Upper lobe of right lung (tissue), 1 donor: ENCODE results near the gene INPP5A. TPM values are rescaled to one million over a fixed set of nuclear protein-coding genes. Genes with fewer than 3 reads are reported as not detected.

Experiments
- ATAC-seq: fragments of 200-7000 bp; cut with Tn5 transposase; one replicate; pipeline ENCODE4 v1.9.1; 2020; ENCODE audit warnings: mild to moderate bottlenecking, moderate library complexity
- DNase-seq: peaks from one replicate; pipeline ENCODE4 v3.0.0-alpha.2; 2020
- H3K27ac ChIP-seq: fragments of 200-600 bp; one replicate; pipeline ENCODE4 v1.8.0; 2022
- H3K27me3 ChIP-seq: fragments of 200-600 bp; one replicate; pipeline ENCODE4 v1.8.0; 2022; ENCODE audit warnings: mild to moderate bottlenecking
- H3K36me3 ChIP-seq: fragments of 200-600 bp; one replicate; pipeline ENCODE4 v1.8.0; 2022
- H3K4me1 ChIP-seq: fragments of 200-600 bp; one replicate; pipeline ENCODE4 v1.8.0; 2022
- H3K4me3 ChIP-seq: fragments of 200-600 bp; one replicate; pipeline ENCODE4 v1.8.0; 2022; ENCODE audit warnings: mild to moderate bottlenecking
- H3K9me3 ChIP-seq: fragments of 200-600 bp; one replicate; pipeline ENCODE4 v1.8.0; 2022
- intact Hi-C: fragments of 100-400 bp; cut with DNase I; formaldehyde crosslinking; loops from one replicate; pipeline ENCODE4 v1.11.0; 2022
- total RNA-seq: library from RNA; stranded (reverse); fragmentation: NEBNext Ultra II Directional; extraction: Animal tissue kit (Norgen Biotek cat#: 25700); gene quantifications from one replicate; pipeline ENCODE4 v1.2.1, GENCODE V29; 2021
- TF ChIP-seq, protein P1 (sequence below): fragments of 200-600 bp; IDR thresholded peaks from one replicate; pipeline ENCODE4 v1.8.0; 2022; ENCODE audit warnings: antibody characterized with exemption
- donor health status: DM: no; HTN: yes; CAD: no; lungs with severe emphysema.

The INPP5A gene
- total RNA-seq, 1 donor from 2014 or later: 38.3 TPM

DNA sequence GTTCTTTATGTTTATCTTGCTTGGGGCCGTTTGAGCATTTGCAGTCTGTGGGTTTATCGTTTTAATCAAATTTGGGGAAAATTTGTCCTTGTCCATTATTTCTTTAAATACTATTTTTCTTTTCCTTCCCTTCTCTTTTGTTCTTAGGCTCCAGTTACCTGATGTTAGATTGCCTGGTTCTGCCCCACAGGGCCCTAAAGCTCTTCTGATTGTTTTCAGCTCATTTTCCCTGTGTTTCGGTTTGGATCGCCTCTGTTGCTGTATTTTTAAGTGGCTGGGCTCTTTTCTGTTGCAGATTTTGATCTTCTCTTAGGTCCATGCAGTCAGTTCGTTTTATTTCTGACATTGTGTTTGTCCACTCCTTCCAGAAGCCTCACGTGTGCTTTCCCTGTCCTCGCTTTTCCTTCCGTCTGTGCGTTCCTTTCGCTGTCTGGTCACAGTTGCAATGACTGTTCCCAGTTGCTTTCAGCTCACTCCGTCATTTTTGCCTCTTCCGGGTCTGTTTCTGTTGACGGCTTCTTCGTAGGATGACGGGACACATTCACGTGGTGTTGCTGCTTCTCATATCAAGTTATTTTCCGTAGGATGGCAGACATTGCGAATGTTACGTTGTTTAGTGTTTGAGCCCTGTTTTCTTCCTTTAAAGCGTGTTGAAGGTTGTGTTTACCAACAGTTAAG is 111.4 kb downstream of the INPP5A start:
- H3K9me3 ChIP-seq: no peaks in the 10 kb centered on the region
- TF ChIP-seq, protein P1, sequence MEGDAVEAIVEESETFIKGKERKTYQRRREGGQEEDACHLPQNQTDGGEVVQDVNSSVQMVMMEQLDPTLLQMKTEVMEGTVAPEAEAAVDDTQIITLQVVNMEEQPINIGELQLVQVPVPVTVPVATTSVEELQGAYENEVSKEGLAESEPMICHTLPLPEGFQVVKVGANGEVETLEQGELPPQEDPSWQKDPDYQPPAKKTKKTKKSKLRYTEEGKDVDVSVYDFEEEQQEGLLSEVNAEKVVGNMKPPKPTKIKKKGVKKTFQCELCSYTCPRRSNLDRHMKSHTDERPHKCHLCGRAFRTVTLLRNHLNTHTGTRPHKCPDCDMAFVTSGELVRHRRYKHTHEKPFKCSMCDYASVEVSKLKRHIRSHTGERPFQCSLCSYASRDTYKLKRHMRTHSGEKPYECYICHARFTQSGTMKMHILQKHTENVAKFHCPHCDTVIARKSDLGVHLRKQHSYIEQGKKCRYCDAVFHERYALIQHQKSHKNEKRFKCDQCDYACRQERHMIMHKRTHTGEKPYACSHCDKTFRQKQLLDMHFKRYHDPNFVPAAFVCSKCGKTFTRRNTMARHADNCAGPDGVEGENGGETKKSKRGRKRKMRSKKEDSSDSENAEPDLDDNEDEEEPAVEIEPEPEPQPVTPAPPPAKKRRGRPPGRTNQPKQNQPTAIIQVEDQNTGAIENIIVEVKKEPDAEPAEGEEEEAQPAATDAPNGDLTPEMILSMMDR: no peak
- ATAC-seq (no peak), DNase-seq (no peak)
- no peak overlapping the region for H3K4me3 ChIP-seq
- no peak overlapping the region for H3K27ac ChIP-seq
- intact Hi-C loops: no loop called here
- H3K4me1 ChIP-seq: no peaks in the 10 kb centered on the region
- no peaks in the 10 kb centered on the region for H3K27me3 ChIP-seq
- H3K36me3 ChIP-seq: peaks cover 20% of the 10 kb centered on the region

DNA sequence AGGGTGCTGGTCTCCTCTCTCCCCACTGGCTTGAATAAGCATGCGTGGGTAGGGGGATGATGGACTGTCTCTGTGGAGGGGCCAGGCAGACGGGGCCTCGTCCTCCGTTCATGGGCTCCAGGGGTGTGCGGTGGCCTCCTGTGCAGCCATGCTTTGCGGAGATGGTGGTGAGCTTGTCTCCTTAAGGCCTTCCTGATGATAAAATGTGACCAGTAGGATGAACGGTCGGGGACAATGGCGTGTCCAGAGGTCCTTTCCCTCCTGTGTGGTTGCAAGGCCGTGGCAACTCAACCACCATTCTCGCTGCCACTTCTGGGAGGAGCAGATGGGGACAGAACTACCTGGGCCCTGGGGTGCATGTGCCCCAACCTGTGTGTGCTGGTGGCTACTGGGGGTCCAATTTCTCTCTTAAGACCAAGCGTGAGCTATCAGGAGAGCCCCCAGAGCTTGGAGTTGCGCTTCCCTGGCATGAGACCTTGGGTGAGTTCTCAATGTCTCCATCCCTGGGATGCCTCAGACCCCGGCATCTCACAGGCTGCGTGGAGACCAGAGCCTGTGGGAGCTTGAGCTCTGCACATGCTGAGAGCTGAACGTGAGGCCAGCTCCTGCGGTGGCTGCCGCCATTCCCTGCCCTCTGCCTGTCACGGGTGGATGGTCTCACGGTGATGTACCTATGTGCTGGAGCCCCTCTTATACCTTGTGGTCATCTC is 112.2 kb downstream of the INPP5A start:
- intact Hi-C loops: no loop called here

DNA sequence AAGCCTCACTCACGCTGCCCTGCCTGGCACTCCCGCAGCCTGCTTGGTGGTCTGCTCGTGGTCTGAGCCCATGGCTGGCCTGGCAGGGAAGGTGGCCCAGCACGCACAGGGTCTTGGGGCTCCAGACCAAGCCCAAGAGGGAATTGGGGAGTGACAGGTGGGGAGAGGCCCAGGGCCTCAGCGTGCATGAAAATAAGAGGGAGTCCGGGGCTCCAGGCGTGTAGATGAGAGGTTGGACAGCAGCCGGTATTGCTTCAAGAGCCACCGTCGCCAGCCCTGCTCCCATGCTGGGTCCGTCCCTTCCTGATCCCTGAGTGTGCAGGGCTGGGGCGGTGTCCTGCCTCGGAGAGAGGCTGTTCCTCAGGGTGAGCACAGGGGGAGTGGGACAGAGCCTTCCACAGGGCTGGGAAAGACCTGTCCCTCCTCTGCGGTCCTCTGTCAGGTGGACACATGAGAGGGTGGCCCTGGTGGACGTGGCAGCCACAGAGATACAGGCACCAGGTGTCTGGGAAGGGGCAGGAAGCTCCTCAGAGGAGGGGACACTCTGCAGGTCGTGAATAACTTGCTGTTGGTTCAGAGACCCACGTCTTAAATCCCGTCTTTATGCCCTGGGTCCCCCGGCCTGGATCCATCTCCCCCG is 113.1 kb downstream of the INPP5A start:
- ATAC-seq (no peak), DNase-seq (no peak)
- Histone ChIP-seq H3K4me1 (no peaks in the 10 kb centered on the region), H3K4me3 (no peak overlapping the region), H3K9me3 (no peaks in the 10 kb centered on the region), H3K36me3 (peaks cover 20% of the 10 kb centered on the region), H3K27me3 (no peaks in the 10 kb centered on the region), H3K27ac (no peak overlapping the region)
- intact Hi-C loops: no loop called here
- TF ChIP-seq, protein P1: no peak

More for the DNA sequence above, 112.2 kb downstream of the INPP5A start:
- H3K27ac ChIP-seq: no peak overlapping the region
- peaks cover 20% of the 10 kb centered on the region for H3K36me3 ChIP-seq
- no peaks in the 10 kb centered on the region for H3K4me1 ChIP-seq
- TF ChIP-seq, protein P1: no peak
- ATAC-seq: no peak
- no peaks in the 10 kb centered on the region for H3K27me3 ChIP-seq
- no peaks in the 10 kb centered on the region for H3K9me3 ChIP-seq
- DNase-seq: no peak
- no peak overlapping the region for H3K4me3 ChIP-seq

DNA sequence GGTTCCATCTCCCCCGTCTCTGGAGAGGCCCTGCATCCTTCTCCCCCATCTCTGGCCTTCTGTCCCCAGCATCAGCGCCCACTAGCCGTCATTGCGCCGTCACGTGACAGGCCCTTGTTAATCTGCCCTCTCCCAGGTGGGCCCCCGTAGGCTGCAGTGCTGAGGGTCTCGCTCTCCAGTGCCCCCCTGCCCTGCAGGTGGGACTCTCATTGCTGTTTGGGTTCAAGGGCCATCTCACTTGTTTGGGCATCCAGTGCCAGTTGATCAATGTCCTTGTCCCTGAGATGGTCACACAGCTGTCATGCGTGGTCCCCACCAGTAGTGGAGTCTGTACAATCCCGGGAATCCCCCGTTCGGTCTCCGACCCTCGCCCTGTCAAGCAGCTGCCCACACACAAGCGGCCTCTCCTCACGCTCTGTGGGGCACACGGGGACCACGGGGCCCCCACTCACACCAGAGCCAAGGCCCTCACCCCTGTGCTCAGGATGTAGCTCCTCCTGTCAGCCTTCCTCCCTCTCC is 114.0 kb downstream of the INPP5A start:
- DNase-seq: no peak

GRCh38 chr10:132652446-132652845 is 114.9 kb downstream of the INPP5A start:
- H3K27ac ChIP-seq: no peak overlapping the region
- H3K36me3 ChIP-seq: peaks cover 20% of the 10 kb centered on the region
- H3K4me1 ChIP-seq: no peaks in the 10 kb centered on the region
- H3K27me3 ChIP-seq: no peaks in the 10 kb centered on the region
- H3K4me3 ChIP-seq: no peak overlapping the region
- no peaks in the 10 kb centered on the region for H3K9me3 ChIP-seq
- intact Hi-C loops: no loop called here
- no peak for ATAC-seq
- TF ChIP-seq, protein P1: no peak
- no peak for DNase-seq

More for the DNA sequence above, 114.0 kb downstream of the INPP5A start:
- no peaks in the 10 kb centered on the region for H3K9me3 ChIP-seq
- intact Hi-C loops: no loop called here
- H3K4me1 ChIP-seq: no peaks in the 10 kb centered on the region
- TF ChIP-seq, protein P1: no peak
- peaks cover 20% of the 10 kb centered on the region for H3K36me3 ChIP-seq
- H3K4me3 ChIP-seq: no peak overlapping the region
- no peaks in the 10 kb centered on the region for H3K27me3 ChIP-seq
- no peak overlapping the region for H3K27ac ChIP-seq
- no peak for ATAC-seq
